ENCODE data around the gene ATP8B2.

The ATP8B2 gene

GRCh38 chr1:154351363-154352068, 26.2 kb downstream of the ATP8B2 start:
- Histone ChIP-seq H3K9ac (no peak overlapping the region), H3K4me3 (IDR thresholded peaks at IDR 0.05; ENCODE audit: insufficient read depth, low read depth, low read length) (no peak overlapping the region), H3K4me1 (ENCODE audit: low read depth, poor library complexity, severe bottlenecking) (peaks cover 30% of the 10 kb centered on the region), H3K27me3 (ENCODE audit: insufficient read depth, low read depth) (peaks cover 3% of the 10 kb centered on the region; the same call in 1 of the 2 replicates), H2AFZ (ENCODE audit: low read depth) (no peak overlapping the region), H3K79me2 (ENCODE audit: insufficient read depth, low read depth) (no peaks in the 10 kb centered on the region), H4K20me1 (ENCODE audit: insufficient read depth) (no peaks in the 10 kb centered on the region), H3K27ac (no peak overlapping the region), H3K4me2 (peak overlapping the region; percentile 93; the same call in 1 of the 2 replicates), H3K36me3 (ENCODE audit: insufficient read depth) (no peaks in the 10 kb centered on the region; the same call in 1 of the 2 replicates)
- TF ChIP-seq, protein P1, sequence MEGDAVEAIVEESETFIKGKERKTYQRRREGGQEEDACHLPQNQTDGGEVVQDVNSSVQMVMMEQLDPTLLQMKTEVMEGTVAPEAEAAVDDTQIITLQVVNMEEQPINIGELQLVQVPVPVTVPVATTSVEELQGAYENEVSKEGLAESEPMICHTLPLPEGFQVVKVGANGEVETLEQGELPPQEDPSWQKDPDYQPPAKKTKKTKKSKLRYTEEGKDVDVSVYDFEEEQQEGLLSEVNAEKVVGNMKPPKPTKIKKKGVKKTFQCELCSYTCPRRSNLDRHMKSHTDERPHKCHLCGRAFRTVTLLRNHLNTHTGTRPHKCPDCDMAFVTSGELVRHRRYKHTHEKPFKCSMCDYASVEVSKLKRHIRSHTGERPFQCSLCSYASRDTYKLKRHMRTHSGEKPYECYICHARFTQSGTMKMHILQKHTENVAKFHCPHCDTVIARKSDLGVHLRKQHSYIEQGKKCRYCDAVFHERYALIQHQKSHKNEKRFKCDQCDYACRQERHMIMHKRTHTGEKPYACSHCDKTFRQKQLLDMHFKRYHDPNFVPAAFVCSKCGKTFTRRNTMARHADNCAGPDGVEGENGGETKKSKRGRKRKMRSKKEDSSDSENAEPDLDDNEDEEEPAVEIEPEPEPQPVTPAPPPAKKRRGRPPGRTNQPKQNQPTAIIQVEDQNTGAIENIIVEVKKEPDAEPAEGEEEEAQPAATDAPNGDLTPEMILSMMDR (conservative IDR thresholded peaks at IDR 0.05; ENCODE audit: low read depth, low read length) = no peak

DNA sequence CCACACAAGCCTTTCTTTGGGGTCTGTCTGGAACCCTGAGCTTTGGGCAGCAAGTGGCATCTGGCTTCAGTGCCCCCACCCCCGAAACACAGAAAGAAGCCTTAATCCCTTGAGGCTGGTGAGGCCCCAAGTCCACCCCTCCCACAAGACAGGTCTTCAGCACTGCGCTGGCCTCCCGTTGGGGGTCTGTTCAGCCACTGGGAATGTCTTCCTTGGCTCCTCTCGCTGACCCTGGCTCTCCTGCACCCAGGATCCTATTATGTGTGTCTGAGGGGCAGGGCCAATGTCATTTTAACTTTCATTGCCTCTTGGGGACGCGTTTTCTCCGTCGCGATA, 26.9 kb downstream of the ATP8B2 start:
- H3K36me3 ChIP-seq (ENCODE audit: insufficient read depth) = no peaks in the 10 kb centered on the region
- H3K4me1 ChIP-seq (ENCODE audit: low read depth, poor library complexity, severe bottlenecking) = peaks cover 30% of the 10 kb centered on the region
- no peaks in the 10 kb centered on the region for H4K20me1 ChIP-seq (ENCODE audit: insufficient read depth)
- H2AFZ ChIP-seq (ENCODE audit: low read depth) = peak overlapping the region; percentile 73
- peaks cover 3% of the 10 kb centered on the region; the same call in 1 of the 2 replicates for H3K27me3 ChIP-seq (ENCODE audit: insufficient read depth, low read depth)
- H3K4me3 ChIP-seq (IDR thresholded peaks at IDR 0.05; ENCODE audit: insufficient read depth, low read depth, low read length) = peak overlapping the region; percentile 97
- no peak overlapping the region for H3K27ac ChIP-seq
- peak overlapping the region; percentile 93 for H3K4me2 ChIP-seq
- no peaks in the 10 kb centered on the region for H3K79me2 ChIP-seq (ENCODE audit: insufficient read depth, low read depth)
- no peak overlapping the region; the same call in 1 of the 2 replicates for H3K9ac ChIP-seq
- TF ChIP-seq, protein P1 (conservative IDR thresholded peaks at IDR 0.05; ENCODE audit: low read depth, low read length) = no peak

- H3K9ac ChIP-seq = peak overlapping the region; percentile 2; the same call in 1 of the 2 replicates
- H3K36me3 ChIP-seq (ENCODE audit: insufficient read depth) = no peaks in the 10 kb centered on the region
- H3K4me3 ChIP-seq (IDR thresholded peaks at IDR 0.05; ENCODE audit: insufficient read depth, low read depth, low read length) = peak overlapping the region; percentile 97
- peaks cover 3% of the 10 kb centered on the region; the same call in 1 of the 2 replicates for H3K27me3 ChIP-seq (ENCODE audit: insufficient read depth, low read depth)
- peak overlapping the region; percentile 93 for H3K4me2 ChIP-seq
- no peaks in the 10 kb centered on the region for H4K20me1 ChIP-seq (ENCODE audit: insufficient read depth)
- TF ChIP-seq, protein P1 (conservative IDR thresholded peaks at IDR 0.05; ENCODE audit: low read depth, low read length) = no peak
- peaks cover 30% of the 10 kb centered on the region for H3K4me1 ChIP-seq (ENCODE audit: low read depth, poor library complexity, severe bottlenecking)
- H2AFZ ChIP-seq (ENCODE audit: low read depth) = peak overlapping the region; percentile 73
- H3K27ac ChIP-seq = no peak overlapping the region
- H3K79me2 ChIP-seq (ENCODE audit: insufficient read depth, low read depth) = no peaks in the 10 kb centered on the region
Measured at GRCh38 chr1:154352581-154353459, 27.5 kb downstream of the ATP8B2 start.

DNA sequence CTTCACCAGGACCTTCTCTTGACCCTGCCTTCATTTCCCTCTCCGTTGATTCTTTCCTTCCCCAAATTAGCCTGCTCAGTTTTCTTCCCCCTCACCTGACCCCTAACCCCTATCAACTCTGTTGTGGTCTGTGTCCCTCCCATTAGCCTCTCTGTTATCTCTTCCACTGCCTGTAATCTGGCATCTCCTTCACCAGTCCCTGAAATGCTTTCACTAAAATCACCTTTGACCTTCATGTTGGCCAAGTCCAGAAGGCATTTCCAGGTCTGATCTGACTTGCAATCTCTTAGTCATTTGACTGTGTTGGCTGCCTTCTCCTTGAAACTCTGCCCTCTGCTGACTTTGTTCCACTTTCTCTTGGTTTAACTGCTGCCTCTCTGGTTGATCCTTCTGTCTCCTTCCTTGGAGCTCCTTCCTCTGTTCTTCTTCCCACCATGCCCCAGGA, 28.2 kb downstream of the ATP8B2 start:
- peak overlapping the region; percentile 2; the same call in 1 of the 2 replicates for H3K9ac ChIP-seq
- H3K27me3 ChIP-seq (ENCODE audit: insufficient read depth, low read depth) = peaks cover 3% of the 10 kb centered on the region; the same call in 1 of the 2 replicates
- TF ChIP-seq, protein P1 (conservative IDR thresholded peaks at IDR 0.05; ENCODE audit: low read depth, low read length) = peak; percentile 62; the same call in 1 of the 2 replicates
- H3K27ac ChIP-seq = no peak overlapping the region
- H2AFZ ChIP-seq (ENCODE audit: low read depth) = peak overlapping the region; percentile 73
- H3K36me3 ChIP-seq (ENCODE audit: insufficient read depth) = no peaks in the 10 kb centered on the region
- peaks cover 30% of the 10 kb centered on the region for H3K4me1 ChIP-seq (ENCODE audit: low read depth, poor library complexity, severe bottlenecking)
- H3K79me2 ChIP-seq (ENCODE audit: insufficient read depth, low read depth) = no peaks in the 10 kb centered on the region
- peak overlapping the region; percentile 93 for H3K4me2 ChIP-seq
- H3K4me3 ChIP-seq (IDR thresholded peaks at IDR 0.05; ENCODE audit: insufficient read depth, low read depth, low read length) = no peak overlapping the region
- no peaks in the 10 kb centered on the region for H4K20me1 ChIP-seq (ENCODE audit: insufficient read depth)
